ENCODE measurements around the gene GIT2. TPM values are rescaled to one million over a fixed set of nuclear protein-coding genes. Genes with fewer than 3 reads are reported as not detected.

GIT2 gene
- total and polyA plus RNA-seq, 2 of the 13 experiments (the other 11 are each of a cell fraction or from before 2014, with no cell fraction given) = 18.4 to 19.8 TPM

DNA sequence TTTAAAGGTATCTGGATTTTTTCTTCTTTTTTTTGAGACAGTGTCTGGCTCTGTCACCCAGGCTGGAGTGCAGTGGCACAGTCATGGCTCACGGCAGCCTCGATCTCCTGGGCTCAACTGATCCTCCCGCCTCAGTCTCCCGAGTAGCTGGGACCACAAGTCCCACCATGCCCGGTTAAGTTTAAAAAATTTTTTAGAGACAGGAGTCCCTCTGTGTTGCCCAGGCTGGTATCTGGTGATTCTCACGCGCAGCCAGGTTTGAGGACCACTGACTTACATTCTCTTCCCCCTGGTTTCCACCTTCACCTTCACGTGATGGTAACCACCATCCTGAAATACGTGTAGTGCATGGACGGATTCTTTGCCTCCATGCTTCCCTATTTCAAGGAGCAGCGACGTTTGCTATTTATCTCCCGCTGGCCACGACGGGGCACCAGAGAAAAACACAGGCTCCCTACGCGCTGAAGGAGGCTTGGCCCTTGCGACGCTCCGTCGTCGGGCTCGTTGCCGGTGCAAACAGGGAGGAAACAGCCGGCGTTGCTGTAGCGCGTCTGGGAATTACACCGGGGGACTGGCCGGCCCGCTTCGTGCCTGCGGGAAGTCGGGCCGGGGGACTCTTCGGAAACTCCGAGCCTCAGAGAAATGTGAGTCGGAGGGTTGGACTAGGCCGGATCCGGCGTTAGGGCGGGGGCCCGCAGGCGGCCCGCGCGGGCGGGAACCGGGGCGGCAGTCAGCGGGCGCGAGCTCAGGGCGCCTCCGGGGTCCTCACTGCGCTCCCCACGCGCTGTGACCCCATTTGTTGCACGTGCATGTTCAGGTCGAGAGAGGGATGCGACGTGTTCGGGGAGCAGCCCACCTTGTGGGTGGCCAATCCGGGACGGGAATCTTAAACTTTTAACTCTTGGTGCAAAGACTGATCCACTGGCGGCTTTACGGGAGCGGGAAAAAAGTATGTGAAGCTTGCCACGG is 96.1 kb downstream of the GIT2 start, which contains the start of gene TCHP (continued):
- TF ChIP-seq, protein P1, sequence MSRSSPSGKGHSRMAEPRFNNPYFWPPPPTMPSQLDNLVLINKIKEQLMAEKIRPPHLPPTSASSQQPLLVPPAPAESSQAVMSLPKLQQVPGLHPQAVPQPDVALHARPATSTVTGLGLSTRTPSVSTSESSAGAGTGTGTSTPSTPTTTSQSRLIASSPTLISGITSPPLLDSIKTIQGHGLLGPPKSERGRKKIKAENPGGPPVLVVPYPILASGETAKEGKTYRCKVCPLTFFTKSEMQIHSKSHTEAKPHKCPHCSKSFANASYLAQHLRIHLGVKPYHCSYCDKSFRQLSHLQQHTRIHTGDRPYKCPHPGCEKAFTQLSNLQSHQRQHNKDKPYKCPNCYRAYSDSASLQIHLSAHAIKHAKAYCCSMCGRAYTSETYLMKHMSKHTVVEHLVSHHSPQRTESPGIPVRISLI (CRISPR knock-in tag; IDR thresholded peaks at IDR 0.05; ENCODE audit: borderline replicate concordance) = peak; percentile 69; the same call in 1 of the 2 replicates
- TF ChIP-seq, protein P2, sequence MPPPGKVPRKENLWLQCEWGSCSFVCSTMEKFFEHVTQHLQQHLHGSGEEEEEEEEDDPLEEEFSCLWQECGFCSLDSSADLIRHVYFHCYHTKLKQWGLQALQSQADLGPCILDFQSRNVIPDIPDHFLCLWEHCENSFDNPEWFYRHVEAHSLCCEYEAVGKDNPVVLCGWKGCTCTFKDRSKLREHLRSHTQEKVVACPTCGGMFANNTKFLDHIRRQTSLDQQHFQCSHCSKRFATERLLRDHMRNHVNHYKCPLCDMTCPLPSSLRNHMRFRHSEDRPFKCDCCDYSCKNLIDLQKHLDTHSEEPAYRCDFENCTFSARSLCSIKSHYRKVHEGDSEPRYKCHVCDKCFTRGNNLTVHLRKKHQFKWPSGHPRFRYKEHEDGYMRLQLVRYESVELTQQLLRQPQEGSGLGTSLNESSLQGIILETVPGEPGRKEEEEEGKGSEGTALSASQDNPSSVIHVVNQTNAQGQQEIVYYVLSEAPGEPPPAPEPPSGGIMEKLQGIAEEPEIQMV (CRISPR knock-in tag; IDR thresholded peaks at IDR 0.05; ENCODE audit: low read depth) = 0 out of 2 replicates have a peak, but pooled peaks have one; percentile 25
- TF ChIP-seq ZNF598 (CRISPR knock-in tag; IDR thresholded peaks at IDR 0.05; ENCODE audit: borderline replicate concordance) (peak; percentile 55; the same call in 1 of the 2 replicates), RARA (CRISPR knock-in tag; IDR thresholded peaks at IDR 0.05) (peak; percentile 37; the same call in 1 of the 2 replicates), TBL1XR1 (IDR thresholded peaks at IDR 0.05; ENCODE audit: borderline replicate concordance, low read length, partially characterized antibody) (peak; percentile 33), DR1 (CRISPR knock-in tag; IDR thresholded peaks at IDR 0.05) (no peak), ZMAT3 (CRISPR knock-in tag; conservative IDR thresholded peaks at IDR 0.05) (no peak), ZBTB42 (CRISPR knock-in tag; IDR thresholded peaks at IDR 0.05) (0 out of 2 replicates have a peak, but pooled peaks have one; percentile 70), ZNF160 (CRISPR knock-in tag; IDR thresholded peaks at IDR 0.05) (no peak), ADNP (CRISPR knock-in tag; IDR thresholded peaks at IDR 0.05) (no peak)
- TF ChIP-seq, protein P3, sequence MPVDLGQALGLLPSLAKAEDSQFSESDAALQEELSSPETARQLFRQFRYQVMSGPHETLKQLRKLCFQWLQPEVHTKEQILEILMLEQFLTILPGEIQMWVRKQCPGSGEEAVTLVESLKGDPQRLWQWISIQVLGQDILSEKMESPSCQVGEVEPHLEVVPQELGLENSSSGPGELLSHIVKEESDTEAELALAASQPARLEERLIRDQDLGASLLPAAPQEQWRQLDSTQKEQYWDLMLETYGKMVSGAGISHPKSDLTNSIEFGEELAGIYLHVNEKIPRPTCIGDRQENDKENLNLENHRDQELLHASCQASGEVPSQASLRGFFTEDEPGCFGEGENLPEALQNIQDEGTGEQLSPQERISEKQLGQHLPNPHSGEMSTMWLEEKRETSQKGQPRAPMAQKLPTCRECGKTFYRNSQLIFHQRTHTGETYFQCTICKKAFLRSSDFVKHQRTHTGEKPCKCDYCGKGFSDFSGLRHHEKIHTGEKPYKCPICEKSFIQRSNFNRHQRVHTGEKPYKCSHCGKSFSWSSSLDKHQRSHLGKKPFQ (CRISPR knock-in tag; IDR thresholded peaks at IDR 0.05; ENCODE audit: insufficient replicate concordance) = no peak
- TF ChIP-seq, protein P4, sequence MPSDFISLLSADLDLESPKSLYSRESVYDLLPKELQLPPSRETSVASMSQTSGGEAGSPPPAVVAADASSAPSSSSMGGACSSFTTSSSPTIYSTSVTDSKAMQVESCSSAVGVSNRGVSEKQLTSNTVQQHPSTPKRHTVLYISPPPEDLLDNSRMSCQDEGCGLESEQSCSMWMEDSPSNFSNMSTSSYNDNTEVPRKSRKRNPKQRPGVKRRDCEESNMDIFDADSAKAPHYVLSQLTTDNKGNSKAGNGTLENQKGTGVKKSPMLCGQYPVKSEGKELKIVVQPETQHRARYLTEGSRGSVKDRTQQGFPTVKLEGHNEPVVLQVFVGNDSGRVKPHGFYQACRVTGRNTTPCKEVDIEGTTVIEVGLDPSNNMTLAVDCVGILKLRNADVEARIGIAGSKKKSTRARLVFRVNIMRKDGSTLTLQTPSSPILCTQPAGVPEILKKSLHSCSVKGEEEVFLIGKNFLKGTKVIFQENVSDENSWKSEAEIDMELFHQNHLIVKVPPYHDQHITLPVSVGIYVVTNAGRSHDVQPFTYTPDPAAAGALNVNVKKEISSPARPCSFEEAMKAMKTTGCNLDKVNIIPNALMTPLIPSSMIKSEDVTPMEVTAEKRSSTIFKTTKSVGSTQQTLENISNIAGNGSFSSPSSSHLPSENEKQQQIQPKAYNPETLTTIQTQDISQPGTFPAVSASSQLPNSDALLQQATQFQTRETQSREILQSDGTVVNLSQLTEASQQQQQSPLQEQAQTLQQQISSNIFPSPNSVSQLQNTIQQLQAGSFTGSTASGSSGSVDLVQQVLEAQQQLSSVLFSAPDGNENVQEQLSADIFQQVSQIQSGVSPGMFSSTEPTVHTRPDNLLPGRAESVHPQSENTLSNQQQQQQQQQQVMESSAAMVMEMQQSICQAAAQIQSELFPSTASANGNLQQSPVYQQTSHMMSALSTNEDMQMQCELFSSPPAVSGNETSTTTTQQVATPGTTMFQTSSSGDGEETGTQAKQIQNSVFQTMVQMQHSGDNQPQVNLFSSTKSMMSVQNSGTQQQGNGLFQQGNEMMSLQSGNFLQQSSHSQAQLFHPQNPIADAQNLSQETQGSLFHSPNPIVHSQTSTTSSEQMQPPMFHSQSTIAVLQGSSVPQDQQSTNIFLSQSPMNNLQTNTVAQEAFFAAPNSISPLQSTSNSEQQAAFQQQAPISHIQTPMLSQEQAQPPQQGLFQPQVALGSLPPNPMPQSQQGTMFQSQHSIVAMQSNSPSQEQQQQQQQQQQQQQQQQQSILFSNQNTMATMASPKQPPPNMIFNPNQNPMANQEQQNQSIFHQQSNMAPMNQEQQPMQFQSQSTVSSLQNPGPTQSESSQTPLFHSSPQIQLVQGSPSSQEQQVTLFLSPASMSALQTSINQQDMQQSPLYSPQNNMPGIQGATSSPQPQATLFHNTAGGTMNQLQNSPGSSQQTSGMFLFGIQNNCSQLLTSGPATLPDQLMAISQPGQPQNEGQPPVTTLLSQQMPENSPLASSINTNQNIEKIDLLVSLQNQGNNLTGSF (CRISPR knock-in tag; IDR thresholded peaks at IDR 0.05) = peak; percentile 78
- TF ChIP-seq, protein P5, sequence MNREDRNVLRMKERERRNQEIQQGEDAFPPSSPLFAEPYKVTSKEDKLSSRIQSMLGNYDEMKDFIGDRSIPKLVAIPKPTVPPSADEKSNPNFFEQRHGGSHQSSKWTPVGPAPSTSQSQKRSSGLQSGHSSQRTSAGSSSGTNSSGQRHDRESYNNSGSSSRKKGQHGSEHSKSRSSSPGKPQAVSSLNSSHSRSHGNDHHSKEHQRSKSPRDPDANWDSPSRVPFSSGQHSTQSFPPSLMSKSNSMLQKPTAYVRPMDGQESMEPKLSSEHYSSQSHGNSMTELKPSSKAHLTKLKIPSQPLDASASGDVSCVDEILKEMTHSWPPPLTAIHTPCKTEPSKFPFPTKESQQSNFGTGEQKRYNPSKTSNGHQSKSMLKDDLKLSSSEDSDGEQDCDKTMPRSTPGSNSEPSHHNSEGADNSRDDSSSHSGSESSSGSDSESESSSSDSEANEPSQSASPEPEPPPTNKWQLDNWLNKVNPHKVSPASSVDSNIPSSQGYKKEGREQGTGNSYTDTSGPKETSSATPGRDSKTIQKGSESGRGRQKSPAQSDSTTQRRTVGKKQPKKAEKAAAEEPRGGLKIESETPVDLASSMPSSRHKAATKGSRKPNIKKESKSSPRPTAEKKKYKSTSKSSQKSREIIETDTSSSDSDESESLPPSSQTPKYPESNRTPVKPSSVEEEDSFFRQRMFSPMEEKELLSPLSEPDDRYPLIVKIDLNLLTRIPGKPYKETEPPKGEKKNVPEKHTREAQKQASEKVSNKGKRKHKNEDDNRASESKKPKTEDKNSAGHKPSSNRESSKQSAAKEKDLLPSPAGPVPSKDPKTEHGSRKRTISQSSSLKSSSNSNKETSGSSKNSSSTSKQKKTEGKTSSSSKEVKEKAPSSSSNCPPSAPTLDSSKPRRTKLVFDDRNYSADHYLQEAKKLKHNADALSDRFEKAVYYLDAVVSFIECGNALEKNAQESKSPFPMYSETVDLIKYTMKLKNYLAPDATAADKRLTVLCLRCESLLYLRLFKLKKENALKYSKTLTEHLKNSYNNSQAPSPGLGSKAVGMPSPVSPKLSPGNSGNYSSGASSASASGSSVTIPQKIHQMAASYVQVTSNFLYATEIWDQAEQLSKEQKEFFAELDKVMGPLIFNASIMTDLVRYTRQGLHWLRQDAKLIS (CRISPR knock-in tag; IDR thresholded peaks at IDR 0.05) = no peak

Data from HepG2 (cell line).